Endodermal cell (in vitro differentiated cells): ENCODE results near the gene DNM1L. TPM values are rescaled to one million over a fixed set of nuclear protein-coding genes. Genes with fewer than 3 reads are reported as not detected.

Source experiments
- DNase-seq: peaks from one replicate; pipeline ENCODE4 v3.0.0-alpha.2; 2017
- H3K27ac ChIP-seq: 2 replicates; pipeline ENCODE4 v1.5.1; 2013; ENCODE audit warnings: mild to moderate bottlenecking, low read depth, low read length, moderate library complexity
- H3K27me3 ChIP-seq: 2 replicates; pipeline ENCODE4 v1.6.1; 2013; ENCODE audit warnings: mild to moderate bottlenecking, low read length, moderate library complexity; ENCODE audit not compliant: insufficient read depth, control insufficient read depth, poor library complexity, severe bottlenecking
- H3K36me3 ChIP-seq: 2 replicates; pipeline ENCODE4 v1.7.0; 2013; ENCODE audit warnings: mild to moderate bottlenecking, low read length, moderate library complexity; ENCODE audit not compliant: control insufficient read depth, insufficient read depth
- H3K4me1 ChIP-seq: one replicate; pipeline ENCODE4 v1.7.0; 2013; ENCODE audit warnings: low read length; ENCODE audit not compliant: control insufficient read depth, insufficient read depth
- H3K4me3 ChIP-seq: 2 replicates; pipeline ENCODE4 v1.5.1; 2013; ENCODE audit warnings: mild to moderate bottlenecking, low read length, moderate library complexity
- H3K9ac ChIP-seq: 2 replicates; pipeline ENCODE4 v1.6.1; 2013; ENCODE audit warnings: mild to moderate bottlenecking, low read length, moderate library complexity; ENCODE audit not compliant: poor library complexity, severe bottlenecking; ENCODE audit errors: extremely low read depth
- H3K9me3 ChIP-seq: 2 replicates; pipeline ENCODE4 v1.6.1; 2013; ENCODE audit warnings: mild to moderate bottlenecking, low read length, moderate library complexity; ENCODE audit not compliant: control insufficient read depth
- H3K27ac Mint-ChIP-seq: 2 replicates; pipeline ENCODE4 v1.8.0; 2020; ENCODE audit warnings: mixed read lengths
- H3K27me3 Mint-ChIP-seq: 2 replicates; pipeline ENCODE4 v1.8.0; 2021; ENCODE audit warnings: mild to moderate bottlenecking, mixed read lengths; ENCODE audit not compliant: insufficient read depth
- H3K36me3 Mint-ChIP-seq: 2 replicates; pipeline ENCODE4 v1.8.0; 2020; ENCODE audit warnings: low read depth, mixed read lengths
- H3K4me1 Mint-ChIP-seq: 2 replicates; pipeline ENCODE4 v1.8.0; 2020; ENCODE audit warnings: mixed read lengths
- H3K4me3 Mint-ChIP-seq: 2 replicates; pipeline ENCODE4 v1.8.0; 2020; ENCODE audit warnings: mild to moderate bottlenecking, moderate library complexity, mixed read lengths
- H3K9me3 Mint-ChIP-seq: 2 replicates; pipeline ENCODE4 v1.8.0; 2020; ENCODE audit warnings: mild to moderate bottlenecking, mixed read lengths
- CTCF ChIP-seq: fragments of 200-600 bp; sonication (generic); conservative IDR thresholded peaks from 2 replicates; pipeline ENCODE4 v1.5.0; 2021; ENCODE audit warnings: antibody characterized with exemption, mild to moderate bottlenecking
- WGBS, 2 experiments: methylation state at CpG; one replicate each; pipeline versions ENCODE4 v1.1.5 to v1.1.7; 2013; ENCODE audit warnings: missing lambda C conversion rate in 2 of 2, mixed read lengths in 1 of 2; ENCODE audit not compliant: insufficient coverage in 1 of 2, insufficient read length in 1 of 2; 5-methylcytosine and 5-hydroxymethylcytosine counted together
- total RNA-seq, 2 donors: library from RNA; stranded (reverse); fragmentation: NEBNext Ultra II Directional in 1 of 2; extraction: Animal tissue kit (Norgen Biotek cat#: 25700) in 1 of 2; gene quantifications; 2 replicates in 1 of 2; 3 replicates in 1 of 2; pipeline ENCODE4 v1.2.1, GENCODE V29; 2021

The DNM1L gene
- total RNA-seq, 2 donors from 2014 or later, result 100 to 156 TPM

DNA sequence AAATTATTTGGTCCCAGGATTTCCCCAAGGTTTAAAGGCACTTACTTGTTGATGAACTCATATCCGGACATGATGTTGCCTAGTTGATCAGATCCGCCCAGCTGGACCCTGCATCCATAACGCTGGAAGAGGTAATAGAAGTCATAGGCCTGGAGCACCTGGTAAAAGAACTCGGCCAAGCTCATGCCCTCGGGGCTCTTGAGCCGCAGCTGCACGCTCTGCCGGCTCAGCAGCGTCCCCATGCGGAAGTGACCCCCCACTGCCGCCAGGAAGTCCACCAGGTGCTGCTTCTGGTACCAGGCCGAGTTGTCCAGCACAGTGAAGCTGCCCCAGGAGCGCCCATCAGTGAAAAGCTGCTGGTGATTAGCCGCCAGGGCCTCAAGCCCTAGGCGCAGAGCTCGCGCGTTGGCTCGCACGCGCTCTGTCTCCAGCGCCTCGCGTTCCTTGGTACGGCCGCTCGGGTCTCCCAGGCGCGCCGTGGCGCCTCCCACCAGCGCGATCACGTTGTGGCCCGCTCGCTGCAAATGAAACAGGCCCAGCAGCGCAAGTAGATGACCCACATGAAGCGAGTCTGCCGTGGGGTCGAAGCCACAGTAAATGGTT, 76.1 kb downstream of the DNM1L start:
- H3K27ac ChIP-seq, result peak overlapping the region; percentile 73
- Mint-ChIP-seq H3K4me1 (peaks cover 21% of the 10 kb centered on the region), H3K27me3 (no peaks in the 10 kb centered on the region), H3K36me3 (peaks cover 36% of the 10 kb centered on the region), H3K27ac (peak overlapping the region; percentile 99), H3K4me3 (peak overlapping the region; percentile 95), H3K9me3 (no peaks in the 10 kb centered on the region)
- H3K9me3 ChIP-seq, result no peaks in the 10 kb centered on the region
- DNase-seq, result peak; percentile 98
- TF ChIP-seq CTCF, result peak; percentile 100
- H3K36me3 ChIP-seq, result peaks cover 39% of the 10 kb centered on the region
- peak overlapping the region; percentile 84 for H3K9ac ChIP-seq
- H3K27me3 ChIP-seq, result no peaks in the 10 kb centered on the region
- peaks cover 6% of the 10 kb centered on the region for H3K4me1 ChIP-seq
- H3K4me3 ChIP-seq, result peak overlapping the region; percentile 94
- 0% methylated on average over 17 to 40 of the region's 40 CpGs for WGBS, 2 experiments

DNA sequence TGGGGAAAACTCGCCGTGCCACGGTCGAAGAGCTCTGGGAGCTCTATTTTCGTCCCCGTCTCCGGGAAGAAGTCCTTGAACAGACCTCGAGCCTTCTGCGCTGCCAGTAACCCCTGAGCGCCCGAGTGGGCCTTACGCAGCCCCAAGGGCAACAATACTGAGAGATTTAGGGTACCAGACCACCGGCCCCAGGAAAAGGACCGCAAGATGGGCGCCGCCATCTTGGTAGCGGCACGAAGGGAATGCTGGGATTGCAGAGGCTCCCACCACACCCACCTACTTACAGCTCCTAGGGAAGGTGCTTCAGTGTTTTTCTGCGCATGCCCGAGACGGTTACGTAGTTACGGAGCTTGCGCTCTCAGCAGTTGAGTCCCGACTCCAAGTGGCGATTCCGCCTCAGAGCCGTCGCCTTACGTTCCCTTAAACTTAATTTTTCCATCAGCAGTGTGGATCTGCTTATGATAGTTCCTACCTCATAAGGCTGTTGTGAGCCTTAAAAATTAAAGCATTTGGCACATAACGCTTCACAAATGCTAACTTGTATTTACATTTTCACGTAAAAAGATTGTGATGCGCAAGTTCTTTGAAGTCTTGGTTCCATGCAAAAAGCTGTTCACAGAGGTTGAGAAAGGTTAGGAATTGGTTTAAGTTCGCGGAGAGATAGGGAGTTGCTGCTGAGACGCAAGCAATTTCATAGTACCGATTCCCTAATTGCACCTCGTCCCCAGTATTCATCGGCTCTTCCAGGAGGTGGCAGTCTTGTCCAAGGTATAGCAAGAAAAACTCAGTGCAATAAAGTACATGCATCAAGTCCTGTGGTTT, 76.8 kb downstream of the DNM1L start, which contains the start of gene YARS2:
YARS2 (minus strand) TSS at position 244 of the 822 bp plus-strand sequence; CDS start at position 221, 23 bp downstream.
- WGBS, 2 experiments, result 0% methylated on average over 23 to 39 of the region's 39 CpGs
- no peaks in the 10 kb centered on the region for H3K27me3 ChIP-seq
- no peaks in the 10 kb centered on the region for H3K27me3 Mint-ChIP-seq
- H3K4me1 ChIP-seq, result peaks cover 6% of the 10 kb centered on the region
- H3K9ac ChIP-seq, result peak within 1 kb of the TSS; percentile 84
- H3K4me3 Mint-ChIP-seq, result peak within 1 kb of the TSS; percentile 95
- H3K27ac Mint-ChIP-seq, result peak within 1 kb of the TSS; percentile 99
- DNase-seq, result peak; percentile 98
- H3K4me3 ChIP-seq, result peak within 1 kb of the TSS; percentile 94
- no peaks in the 10 kb centered on the region for H3K9me3 Mint-ChIP-seq
- H3K4me1 Mint-ChIP-seq, result peaks cover 21% of the 10 kb centered on the region
- no peaks in the 10 kb centered on the region for H3K9me3 ChIP-seq
- peaks cover 30% of the 10 kb centered on the region for H3K36me3 Mint-ChIP-seq
- peak within 1 kb of the TSS; percentile 86 for H3K27ac ChIP-seq
- peaks cover 31% of the 10 kb centered on the region for H3K36me3 ChIP-seq
- peak; percentile 100 for TF ChIP-seq CTCF

- peak; percentile 63 for DNase-seq
- WGBS, 2 experiments, result 58 to 59% methylated on average over 8 of the region's 8 CpGs
- H3K36me3 Mint-ChIP-seq, result peaks cover 23% of the 10 kb centered on the region
- H3K9me3 Mint-ChIP-seq, result no peaks in the 10 kb centered on the region
- peaks cover 21% of the 10 kb centered on the region for H3K4me1 Mint-ChIP-seq
- no peaks in the 10 kb centered on the region for H3K27me3 ChIP-seq
- H3K4me3 ChIP-seq, result peak overlapping the region; percentile 94
- H3K36me3 ChIP-seq, result peaks cover 24% of the 10 kb centered on the region
- H3K4me3 Mint-ChIP-seq, result peak overlapping the region; percentile 95
- H3K27ac ChIP-seq, result no peak overlapping the region
- peak; percentile 5 for TF ChIP-seq CTCF
- H3K9ac ChIP-seq, result no peak overlapping the region
- H3K4me1 ChIP-seq, result peaks cover 6% of the 10 kb centered on the region
- H3K27me3 Mint-ChIP-seq, result no peaks in the 10 kb centered on the region
- no peaks in the 10 kb centered on the region for H3K9me3 ChIP-seq
- peak overlapping the region; percentile 99 for H3K27ac Mint-ChIP-seq
Measured at GRCh38 chr12:32756476-32757066, 77.5 kb downstream of the DNM1L start.
